ENCODE results near the gene CD44. TPM values are rescaled to one million over a fixed set of nuclear protein-coding genes. Genes with fewer than 3 reads are reported as not detected.

The CD44 gene
- total RNA-seq, 3 donors from 2014 or later (not counting 1 experiment from before 2014, with no cell fraction given) = 354 to 638 (median 490) TPM

- DNase-seq = no peak
- Histone ChIP-seq H3K27ac (ENCODE audit: low read length) (no peak overlapping the region), H3K4me3 (ENCODE audit: low read length) (no peak overlapping the region), H3K27me3 (ENCODE audit: control insufficient read depth, insufficient read depth, low read length) (no peaks in the 10 kb centered on the region), H3K36me3 (ENCODE audit: control insufficient read depth, insufficient read depth, low read length) (no peaks in the 10 kb centered on the region), H3K4me1 (ENCODE audit: control insufficient read depth, insufficient read depth, low read length) (peaks cover 35% of the 10 kb centered on the region), H3K9me3 (ENCODE audit: control insufficient read depth, insufficient read depth, low read length) (peaks cover 3% of the 10 kb centered on the region)
- peaks cover 43% of the 10 kb centered on the region in 2 donors for H3K4me1 Mint-ChIP-seq
- H3K36me3 Mint-ChIP-seq = no peaks in the 10 kb centered on the region
- H3K27me3 Mint-ChIP-seq (ENCODE audit: low read depth in 2 of 2) = peaks cover 3 to 13% of the 10 kb centered on the region in 2 donors
- H3K9me3 Mint-ChIP-seq = no peaks in the 10 kb centered on the region
- no peak overlapping the region for H3K4me3 Mint-ChIP-seq
- no peak overlapping the region for H3K27ac Mint-ChIP-seq
- ATAC-seq = no peak
- TF ChIP-seq CTCF (IDR thresholded peaks at IDR 0.05) = no peak
- intact Hi-C loops (cut with micrococcal nuclease) = loop anchor here (5.0 to 10.0 kb wide), 4 partner anchors 62 to 165 kb away; no protein-coding TSS in a partner anchor
- 37% methylated on average over 3 of the region's 4 CpGs for WGBS (ENCODE audit: insufficient coverage)
These were observed 100.6 kb downstream of the CD44 start for GRCh38 chr11:35239471-35240075.

- no peak for ATAC-seq
- Mint-ChIP-seq H3K4me3 (no peak overlapping the region), H3K4me1 (peaks cover 33 to 37% of the 10 kb centered on the region in 2 donors), H3K27me3 (ENCODE audit: low read depth in 2 of 2) (peaks cover 3 to 13% of the 10 kb centered on the region in 2 donors), H3K9me3 (no peaks in the 10 kb centered on the region), H3K36me3 (no peaks in the 10 kb centered on the region), H3K27ac (no peak overlapping the region)
- intact Hi-C loops (cut with micrococcal nuclease) = loop anchor here (10.0 kb wide), 1 partner anchor 166 kb away; no protein-coding TSS in a partner anchor
- H3K4me1 ChIP-seq (ENCODE audit: control insufficient read depth, insufficient read depth, low read length) = peaks cover 37% of the 10 kb centered on the region
- H3K4me3 ChIP-seq (ENCODE audit: low read length) = no peak overlapping the region
- H3K9me3 ChIP-seq (ENCODE audit: control insufficient read depth, insufficient read depth, low read length) = no peaks in the 10 kb centered on the region
- no peak overlapping the region for H3K27ac ChIP-seq (ENCODE audit: low read length)
- H3K27me3 ChIP-seq (ENCODE audit: control insufficient read depth, insufficient read depth, low read length) = no peaks in the 10 kb centered on the region
- WGBS (ENCODE audit: insufficient coverage) = 100% methylated on average over 1 of the region's 1 CpG
- DNase-seq = no peak
- no peaks in the 10 kb centered on the region for H3K36me3 ChIP-seq (ENCODE audit: control insufficient read depth, insufficient read depth, low read length)
- TF ChIP-seq CTCF (IDR thresholded peaks at IDR 0.05) = no peak
These were observed 102.1 kb downstream of the CD44 start for GRCh38 chr11:35241083-35241482.

GRCh38 chr11:35241531-35241930, 102.6 kb downstream of the CD44 start:
- H3K4me3 Mint-ChIP-seq = no peak overlapping the region
- H3K9me3 ChIP-seq (ENCODE audit: control insufficient read depth, insufficient read depth, low read length) = no peaks in the 10 kb centered on the region
- H3K27me3 ChIP-seq (ENCODE audit: control insufficient read depth, insufficient read depth, low read length) = no peaks in the 10 kb centered on the region
- intact Hi-C loops (cut with micrococcal nuclease) = loop anchor here (10.0 kb wide), 1 partner anchor 167 kb away; no protein-coding TSS in a partner anchor
- no peaks in the 10 kb centered on the region for H3K9me3 Mint-ChIP-seq
- H3K27ac Mint-ChIP-seq = no peak overlapping the region
- H3K4me3 ChIP-seq (ENCODE audit: low read length) = no peak overlapping the region
- no peaks in the 10 kb centered on the region for H3K36me3 ChIP-seq (ENCODE audit: control insufficient read depth, insufficient read depth, low read length)
- H3K36me3 Mint-ChIP-seq = no peaks in the 10 kb centered on the region
- 87% methylated on average over 1 of the region's 1 CpG for WGBS (ENCODE audit: insufficient coverage)
- H3K27me3 Mint-ChIP-seq (ENCODE audit: low read depth in 2 of 2) = peaks cover 3 to 13% of the 10 kb centered on the region in 2 donors
- DNase-seq (no peak), ATAC-seq (peak in 1 of 3 donors; percentile 36)
- no peak for TF ChIP-seq CTCF (IDR thresholded peaks at IDR 0.05)
- H3K4me1 ChIP-seq (ENCODE audit: control insufficient read depth, insufficient read depth, low read length) = peaks cover 35% of the 10 kb centered on the region
- peaks cover 32 to 34% of the 10 kb centered on the region in 2 donors for H3K4me1 Mint-ChIP-seq
- H3K27ac ChIP-seq (ENCODE audit: low read length) = no peak overlapping the region

All from natural killer cell (primary cell).